Measurements from ENCODE around the gene ACER1. TPM values are rescaled to one million over a fixed set of nuclear protein-coding genes. Genes with fewer than 3 reads are reported as not detected.
"Not testable (repeated sequence)": the region's sequence is repeated elsewhere in the genome, so short reads cannot be mapped to it uniquely, and the experiment has no call there.

ACER1 gene
- polyA plus RNA-seq (ENCODE audit: insufficient read length in 10 of 10), result under 1 TPM in 3 of 10 donors, not detected in 7; 0.08 to 0.28 (median 0.11) TPM
- long read RNA-seq, donor 1, result 0 reads
- long read RNA-seq, donor 2, result 0 reads
- long read RNA-seq, donor 3, result 0 reads
- long read RNA-seq, donor 4, result 0 reads
- long read RNA-seq, donor 5, result 0 reads
- long read RNA-seq, donor 6, result 0 reads
- long read RNA-seq, donor 7, result 0 reads
- long read RNA-seq, donor 8, result 0 reads
- long read RNA-seq, donor 9, result 0 reads

DNA sequence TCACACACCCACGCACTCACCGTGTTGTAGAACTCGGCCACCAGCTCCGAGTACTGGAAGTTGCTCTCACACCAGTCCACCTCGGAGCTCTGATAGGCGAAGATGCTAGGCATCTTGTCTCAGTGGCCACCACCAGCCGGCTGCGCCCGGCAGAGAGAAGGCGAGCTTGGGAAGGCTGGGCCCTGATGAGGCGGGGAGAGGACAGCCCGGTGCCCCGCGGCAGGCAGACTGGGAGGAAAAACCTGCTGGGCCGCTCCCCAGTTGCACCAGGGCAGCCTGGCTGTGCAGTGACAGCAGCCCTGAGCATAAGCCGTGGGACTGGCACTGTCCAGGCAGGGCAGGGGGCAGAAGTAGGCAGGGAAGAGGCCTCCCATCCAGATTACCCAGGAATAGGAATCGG, at the start of gene ACER1:
ACER1 (minus strand) TSS at position 174 of the 400 bp plus-strand sequence; CDS start at position 113, 61 bp downstream.
- DNase-seq, result no peak

DNA sequence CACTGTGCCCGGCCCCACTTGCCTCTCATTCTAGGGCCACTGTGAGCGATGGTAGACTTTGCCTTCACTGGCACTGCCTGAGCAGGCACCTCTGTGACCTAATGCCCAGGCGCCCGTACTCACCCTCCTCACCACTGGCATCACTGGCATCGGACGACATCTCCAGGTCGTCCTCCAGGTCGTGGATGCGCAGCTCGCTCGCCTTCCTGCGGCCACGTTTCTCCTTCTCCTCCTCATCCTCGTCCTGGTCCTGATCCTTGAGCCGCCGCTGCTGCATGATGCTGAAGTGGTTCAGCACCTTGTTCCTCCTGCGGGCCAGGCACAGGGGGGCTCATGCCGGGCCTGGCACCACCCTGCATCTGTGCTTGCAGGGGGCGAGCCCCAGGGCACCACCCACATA, 49.8 kb upstream of the ACER1 start:
- no peak for DNase-seq

DNA sequence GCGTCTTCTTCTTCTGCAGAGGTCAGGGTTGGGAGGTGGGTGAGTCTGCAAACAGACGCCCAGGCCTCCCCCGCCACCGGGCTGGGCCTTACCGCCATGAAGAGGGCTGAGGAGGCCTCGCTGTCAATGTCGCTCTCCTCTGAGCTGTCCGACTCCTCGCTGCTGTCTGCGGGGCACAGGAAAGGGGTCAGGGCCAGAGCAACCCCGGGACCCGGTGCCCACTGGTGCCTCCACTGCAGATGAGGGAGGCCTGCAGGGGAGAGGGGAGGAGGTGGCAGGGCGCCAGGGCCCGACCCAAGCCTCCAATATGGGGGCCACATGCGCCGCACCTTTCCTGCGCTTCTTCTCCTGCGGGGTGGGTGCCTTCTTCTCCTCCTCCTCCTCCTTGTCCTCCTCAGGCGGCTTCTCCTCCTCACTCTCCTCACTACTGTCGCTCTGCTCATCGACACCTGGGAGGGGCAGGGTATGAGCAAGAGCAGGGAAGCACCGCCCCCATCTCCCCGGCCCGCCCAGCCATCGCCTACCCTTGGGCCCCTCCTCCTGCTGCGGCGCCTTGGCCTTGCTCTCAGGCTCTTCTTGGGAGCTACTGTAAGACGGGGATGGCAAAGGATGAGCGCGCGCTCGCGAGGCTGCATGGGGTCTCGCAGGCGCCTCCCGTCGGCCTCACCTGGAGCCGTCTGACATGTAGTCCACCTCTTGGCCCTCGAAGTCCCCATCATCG, 47.8 kb upstream of the ACER1 start:
- DNase-seq, result no peak

- DNase-seq, result no peak
Observed at GRCh38 chr19:6379744-6380143, 46.3 kb upstream of the ACER1 start.

DNA sequence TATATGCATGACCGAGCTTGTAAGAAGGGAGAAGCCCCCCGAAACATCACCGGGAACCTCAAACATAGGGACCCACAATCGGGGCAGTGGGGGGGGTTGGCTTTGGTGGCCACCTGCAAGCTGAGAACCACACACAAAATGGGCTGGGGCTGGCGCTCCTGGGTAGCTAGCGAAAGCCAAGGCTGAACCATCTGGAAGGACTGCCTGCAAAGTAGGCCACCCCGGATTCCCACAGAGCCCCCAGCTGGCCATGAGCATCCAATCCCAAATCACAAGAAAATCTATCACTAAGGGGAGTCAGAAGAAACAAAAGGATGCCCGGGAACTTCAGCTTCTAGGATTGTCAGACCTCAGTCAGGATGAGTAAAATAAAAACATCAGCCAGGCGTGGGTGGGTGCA, 45.1 kb upstream of the ACER1 start:
- DNase-seq, result no peak

- peak in 2 of 3 donors; percentile 40 to 61 for DNase-seq
Observed at GRCh38 chr19:6378041-6378440, 44.6 kb upstream of the ACER1 start.

DNA sequence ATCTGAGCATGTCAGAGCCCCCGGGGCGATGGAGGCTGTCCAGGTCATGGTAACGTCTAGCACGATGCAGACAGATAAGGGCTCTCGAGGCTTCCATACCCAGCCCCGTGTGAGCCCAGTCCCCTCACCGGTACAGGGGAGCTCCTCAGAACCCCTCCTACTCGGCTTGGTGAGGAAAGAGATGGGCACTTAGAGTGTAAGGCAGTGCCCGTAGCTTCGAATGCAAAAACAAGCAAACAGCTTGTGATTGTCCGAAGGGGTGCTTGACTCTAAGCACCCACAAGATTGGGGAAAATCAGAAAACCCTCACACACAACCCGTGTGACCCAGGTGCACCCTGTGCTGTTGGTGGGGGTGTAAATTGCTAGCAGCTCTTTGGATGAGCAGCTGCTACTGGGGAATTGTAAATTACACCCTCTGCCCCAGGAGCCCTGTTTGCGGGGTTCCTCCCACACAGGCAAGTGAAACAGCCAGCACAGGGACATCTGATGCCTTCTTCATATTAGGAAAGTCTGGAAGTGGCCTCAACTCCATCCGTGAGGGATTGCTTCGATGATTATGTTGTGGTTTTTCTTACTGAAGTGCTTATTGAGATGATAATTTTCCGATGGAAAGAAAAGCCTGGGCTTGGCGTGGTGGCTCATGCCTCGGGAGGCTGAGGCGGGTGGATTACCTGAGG, 43.2 kb upstream of the ACER1 start:
- DNase-seq, result peak in 1 of 3 donors; percentile 42

DNA sequence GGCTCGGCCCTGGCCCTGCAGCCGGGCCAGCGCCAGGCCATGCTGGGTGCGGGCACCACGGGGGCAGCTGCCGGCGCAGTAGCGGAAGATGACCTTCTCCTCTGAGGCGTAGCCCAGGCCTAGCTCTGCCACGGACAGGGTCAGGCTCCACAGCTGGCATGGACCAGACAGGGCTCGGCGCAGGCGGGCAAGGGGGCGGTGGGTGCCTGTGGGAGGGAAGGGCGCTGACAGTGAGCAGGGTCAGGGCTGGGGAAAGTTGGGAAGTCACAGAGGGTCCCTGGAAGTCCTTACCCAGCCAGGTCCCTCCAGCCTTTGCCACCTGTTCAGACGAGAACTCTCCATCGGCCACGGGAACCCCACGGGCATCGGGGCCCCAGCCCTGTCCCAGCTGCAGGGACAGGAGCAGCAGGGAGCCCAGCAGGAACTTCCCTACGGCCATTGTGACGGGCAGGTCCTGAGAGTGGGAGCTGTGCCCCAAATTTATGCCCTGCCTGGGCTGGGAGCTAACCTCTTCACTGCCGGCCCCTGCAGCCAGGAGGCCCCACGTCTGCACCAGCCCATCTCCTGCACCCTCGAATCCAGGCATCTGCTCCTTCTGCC, 42.1 kb upstream of the ACER1 start, which contains the start of gene PSPN:
PSPN (minus strand) TSS at position 523 of the 600 bp plus-strand sequence; CDS start at position 439, 84 bp downstream.
- DNase-seq, result no peak

- DNase-seq, result peak in 1 of 3 donors; percentile 21
Observed at GRCh38 chr19:6374711-6375410, 41.4 kb upstream of the ACER1 start.

GRCh38 chr19:6374161-6374709, 40.8 kb upstream of the ACER1 start:
- DNase-seq, result peak in 1 of 3 donors; percentile 60

GRCh38 chr19:6373813-6374108, 40.3 kb upstream of the ACER1 start:
- no peak for DNase-seq

DNA sequence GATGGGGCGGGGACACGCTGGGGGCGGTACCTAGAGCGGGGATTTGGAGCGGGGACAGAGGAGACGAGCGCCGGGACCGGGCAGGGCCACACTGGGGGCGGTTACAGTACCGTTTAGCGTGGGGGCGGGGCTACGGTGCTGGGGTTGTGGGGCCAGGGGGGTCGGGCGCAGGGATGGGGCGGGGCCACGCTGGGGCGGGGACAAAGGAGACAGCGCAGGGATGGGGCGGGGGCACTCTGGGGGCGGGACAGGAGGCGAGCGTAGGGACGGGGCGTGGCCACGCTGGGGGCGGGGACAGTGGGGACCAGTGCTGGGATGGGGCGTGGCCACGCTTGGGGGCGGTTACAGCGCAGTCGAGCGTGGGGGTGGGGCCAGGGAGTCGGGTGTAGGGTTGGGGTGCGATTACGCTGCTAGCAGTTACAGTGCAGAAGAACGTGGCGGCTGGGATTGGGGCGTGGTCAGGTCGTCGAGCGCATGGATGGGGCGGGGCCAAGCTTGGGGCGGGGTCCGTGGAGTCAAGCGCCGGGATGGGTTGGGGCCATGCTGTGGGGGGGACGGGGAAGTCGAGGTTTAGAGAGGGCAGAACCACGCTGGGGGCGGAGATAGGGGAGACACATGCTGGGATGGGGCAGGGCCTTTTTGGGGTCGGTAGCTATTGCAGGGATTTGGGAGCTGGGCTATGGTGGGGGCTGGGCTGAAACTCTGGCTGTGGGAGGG, 39.8 kb upstream of the ACER1 start:
- peak; percentile 98 to 99 (median 99) for DNase-seq

DNA sequence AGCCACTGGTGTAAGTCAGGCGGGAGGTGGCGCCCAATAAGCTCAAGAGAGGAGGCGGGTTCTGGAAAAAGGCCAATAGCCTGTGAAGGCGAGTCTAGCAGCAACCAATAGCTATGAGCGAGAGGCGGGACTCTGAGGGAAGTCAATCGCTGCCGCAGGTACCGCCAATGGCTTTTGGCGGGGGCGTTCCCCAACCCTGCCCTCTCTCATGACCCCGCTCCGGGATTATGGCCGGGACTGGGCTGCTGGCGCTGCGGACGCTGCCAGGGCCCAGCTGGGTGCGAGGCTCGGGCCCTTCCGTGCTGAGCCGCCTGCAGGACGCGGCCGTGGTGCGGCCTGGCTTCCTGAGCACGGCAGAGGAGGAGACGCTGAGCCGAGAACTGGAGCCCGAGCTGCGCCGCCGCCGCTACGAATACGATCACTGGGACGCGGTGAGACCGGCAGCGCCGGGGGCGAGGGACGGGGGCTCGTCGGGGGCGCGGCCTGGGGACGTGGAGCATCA, 39.2 kb upstream of the ACER1 start, which contains the start of gene ALKBH7:
ALKBH7 (plus strand) TSS at position 201 of the 502 bp plus-strand sequence; CDS start at position 228, 27 bp downstream.
- peak; percentile 100 for DNase-seq

DNA sequence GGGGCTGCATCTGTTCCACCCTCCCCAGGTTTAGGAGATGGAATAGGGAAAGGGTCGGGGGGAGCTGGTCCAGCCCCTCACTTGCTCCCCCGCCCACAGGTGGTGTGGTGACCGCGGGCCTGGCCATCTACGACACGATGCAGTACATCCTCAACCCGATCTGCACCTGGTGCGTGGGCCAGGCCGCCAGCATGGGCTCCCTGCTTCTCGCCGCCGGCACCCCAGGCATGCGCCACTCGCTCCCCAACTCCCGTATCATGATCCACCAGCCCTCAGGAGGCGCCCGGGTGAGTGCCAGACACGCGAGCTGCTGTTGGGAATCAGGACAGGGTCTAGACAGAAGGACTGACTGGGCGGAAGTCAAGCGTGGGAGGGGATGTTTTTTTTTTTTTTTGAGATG, 30.9 kb upstream of the ACER1 start:
- no peak for DNase-seq

DNA sequence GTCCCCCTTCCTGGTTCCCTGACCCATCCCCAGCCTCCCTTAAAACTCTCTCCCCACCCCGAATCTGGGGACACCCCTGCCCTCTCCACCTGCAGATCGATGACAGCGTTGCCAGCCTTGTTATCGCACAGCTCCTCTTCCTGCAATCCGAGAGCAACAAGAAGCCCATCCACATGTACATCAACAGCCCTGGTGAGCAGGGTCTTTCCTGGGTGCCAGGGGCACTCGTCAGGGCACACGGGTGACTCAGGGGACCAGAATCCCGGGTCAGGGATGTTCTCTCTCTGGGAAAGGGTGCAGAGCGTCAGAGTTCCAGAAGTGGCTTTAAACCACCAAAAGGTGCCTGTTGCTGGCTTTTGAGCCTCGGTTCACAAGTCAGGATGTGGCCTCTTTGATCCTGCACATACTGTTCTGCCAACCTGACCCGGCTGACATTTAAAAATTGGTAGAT, 29.0 kb upstream of the ACER1 start:
- no peak for DNase-seq

GRCh38 chr19:6362027-6362350, 28.6 kb upstream of the ACER1 start:
- no peak for DNase-seq

DNA sequence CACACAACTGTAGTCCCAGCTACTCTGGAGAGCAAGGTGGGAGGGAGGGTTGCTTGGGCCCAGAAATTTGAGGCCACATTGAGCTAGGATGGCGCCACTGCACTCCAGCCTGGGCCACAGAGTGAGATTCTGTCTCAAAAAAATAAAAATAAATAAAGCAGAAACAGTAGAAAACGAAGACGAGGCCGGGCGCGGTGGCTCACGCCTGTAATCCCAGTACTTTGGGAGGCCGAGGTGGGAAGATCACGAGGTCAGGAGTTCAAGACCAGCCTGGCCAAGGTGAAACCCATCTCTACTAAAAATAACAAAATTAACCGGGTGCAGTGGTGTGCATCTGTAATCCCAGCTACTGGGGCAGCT, 27.4 kb upstream of the ACER1 start:
- DNase-seq, result not testable (repeated sequence)

GRCh38 chr19:6360445-6360844, 27.0 kb upstream of the ACER1 start:
- not testable (repeated sequence) for DNase-seq

DNA sequence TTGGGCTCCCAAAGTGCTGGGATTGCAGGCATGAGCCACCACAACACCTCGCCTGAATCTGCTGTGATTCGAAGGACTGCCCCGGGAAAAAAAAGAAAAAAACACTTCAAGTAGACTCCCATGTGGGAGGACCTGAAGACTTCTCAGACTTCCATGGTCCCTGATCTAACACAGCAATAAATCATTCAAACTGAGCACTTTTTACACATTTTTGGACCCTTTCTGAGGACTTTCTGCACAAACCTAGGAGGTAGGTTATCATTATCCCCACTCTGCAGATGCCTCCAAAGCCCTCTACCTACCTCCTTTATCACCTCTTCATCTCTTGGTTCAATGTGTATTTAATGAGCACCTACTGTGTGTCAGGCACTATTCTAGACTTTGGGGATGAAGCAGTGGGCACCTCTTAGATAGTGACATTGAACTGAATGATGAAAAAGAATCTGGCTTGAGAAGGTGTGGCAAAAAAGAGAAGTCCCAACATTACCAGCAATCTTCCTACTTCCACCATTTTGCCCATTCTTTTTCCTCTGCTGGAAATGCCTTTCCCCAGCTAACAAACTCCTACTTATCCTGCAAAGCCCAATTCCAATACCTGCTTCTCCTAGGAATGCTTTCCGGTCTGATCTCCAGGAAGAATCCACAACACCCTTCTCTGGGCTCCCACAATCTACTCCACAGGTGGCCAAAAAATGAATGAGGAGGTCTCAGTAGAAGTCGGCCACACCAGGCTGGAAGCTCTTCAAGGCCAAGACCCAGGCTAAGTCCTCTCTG, 26.3 kb upstream of the ACER1 start:
- no peak for DNase-seq

GRCh38 chr19:6358003-6358402, 24.6 kb upstream of the ACER1 start:
- no peak for DNase-seq
